OCI-LY3 (cell line): ENCODE results near the gene ZNF385A.

Experiments
- EZH2phosphoT487 ChIP-seq: fragments of 200-600 bp; shearing (Covaris generic); IDR thresholded peaks from 2 replicates; pipeline ENCODE4 v1.6.1; 2018; ENCODE audit warnings: antibody characterized with exemption, mixed run types, low read depth
- TF ChIP-seq, protein P1 (sequence below): fragments of 200-600, 300-600 bp; sonication (generic); IDR thresholded peaks from 2 replicates; pipeline ENCODE4 v1.5.1; 2014; ENCODE audit warnings: antibody characterized with exemption, low read length, low read depth

- TF ChIP-seq, protein P1, sequence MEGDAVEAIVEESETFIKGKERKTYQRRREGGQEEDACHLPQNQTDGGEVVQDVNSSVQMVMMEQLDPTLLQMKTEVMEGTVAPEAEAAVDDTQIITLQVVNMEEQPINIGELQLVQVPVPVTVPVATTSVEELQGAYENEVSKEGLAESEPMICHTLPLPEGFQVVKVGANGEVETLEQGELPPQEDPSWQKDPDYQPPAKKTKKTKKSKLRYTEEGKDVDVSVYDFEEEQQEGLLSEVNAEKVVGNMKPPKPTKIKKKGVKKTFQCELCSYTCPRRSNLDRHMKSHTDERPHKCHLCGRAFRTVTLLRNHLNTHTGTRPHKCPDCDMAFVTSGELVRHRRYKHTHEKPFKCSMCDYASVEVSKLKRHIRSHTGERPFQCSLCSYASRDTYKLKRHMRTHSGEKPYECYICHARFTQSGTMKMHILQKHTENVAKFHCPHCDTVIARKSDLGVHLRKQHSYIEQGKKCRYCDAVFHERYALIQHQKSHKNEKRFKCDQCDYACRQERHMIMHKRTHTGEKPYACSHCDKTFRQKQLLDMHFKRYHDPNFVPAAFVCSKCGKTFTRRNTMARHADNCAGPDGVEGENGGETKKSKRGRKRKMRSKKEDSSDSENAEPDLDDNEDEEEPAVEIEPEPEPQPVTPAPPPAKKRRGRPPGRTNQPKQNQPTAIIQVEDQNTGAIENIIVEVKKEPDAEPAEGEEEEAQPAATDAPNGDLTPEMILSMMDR, result no peak
- TF ChIP-seq EZH2phosphoT487, result no peak
Observed at GRCh38 chr12:54415221-54415929, 30.8 kb upstream of the ZNF385A start.
